ENCODE results near the gene CCDC6. TPM values are rescaled to one million over a fixed set of nuclear protein-coding genes. Genes with fewer than 3 reads are reported as not detected.

CCDC6 gene
- total RNA-seq, 2 experiments from 2014 or later: 21.6 to 22.1 TPM

- POLR2A ChIA-PET: interaction anchor here (0.9 to 1.1 kb wide), 2 partner anchors 13 to 69 kb away, joined by 3 to 6 read pairs; no protein-coding TSS in a partner anchor
- no peak overlapping the region for H3K27ac Mint-ChIP-seq
- Histone ChIP-seq H3K4me1 (ENCODE audit: insufficient read depth, low read length) (no peaks in the 10 kb centered on the region), H3K27me3 (ENCODE audit: control insufficient read depth in 1 of 2, insufficient read depth in 2 of 2, low read length in 2 of 2) (no peaks in the 10 kb centered on the region), H3K4me3 (ENCODE audit: low read length) (no peak overlapping the region), H3K9me3 (ENCODE audit: control insufficient read depth in 1 of 2, insufficient read depth in 1 of 2, low read length in 2 of 2) (no peaks in the 10 kb centered on the region), H3K36me3 (ENCODE audit: insufficient read depth, low read length) (peaks cover 11% of the 10 kb centered on the region), H3K27ac (ENCODE audit: low read depth in 1 of 2, low read length in 2 of 2) (no peak overlapping the region)
- ATAC-seq (ENCODE audit: poor library complexity) (no peak), DNase-seq (no peak)
- H3K4me3 Mint-ChIP-seq: no peak overlapping the region
- CTCF ChIA-PET: no interaction called here
- intact Hi-C loops (cut with DNase I, micrococcal nuclease): no loop called here
- H3K9me3 Mint-ChIP-seq: no peaks in the 10 kb centered on the region
- no peak for TF ChIP-seq CTCF (IDR thresholded peaks at IDR 0.05)
- peaks cover 8% of the 10 kb centered on the region for H3K4me1 Mint-ChIP-seq (ENCODE audit: low read depth)
- no peaks in the 10 kb centered on the region for H3K27me3 Mint-ChIP-seq
- peaks cover 75% of the 10 kb centered on the region for H3K36me3 Mint-ChIP-seq (ENCODE audit: low read depth)
These were observed 62.6 kb downstream of the CCDC6 start for GRCh38 chr10:59843748-59844147.

GRCh38 chr10:59839576-59839975, 66.8 kb downstream of the CCDC6 start:
- Mint-ChIP-seq H3K27ac (no peak overlapping the region), H3K9me3 (no peaks in the 10 kb centered on the region), H3K4me3 (no peak overlapping the region), H3K27me3 (no peaks in the 10 kb centered on the region), H3K36me3 (ENCODE audit: low read depth) (peaks cover 43% of the 10 kb centered on the region), H3K4me1 (ENCODE audit: low read depth) (peaks cover 30% of the 10 kb centered on the region)
- DNase-seq (no peak), ATAC-seq (ENCODE audit: poor library complexity) (no peak)
- no peaks in the 10 kb centered on the region for H3K4me1 ChIP-seq (ENCODE audit: insufficient read depth, low read length)
- POLR2A ChIA-PET: no interaction called here
- H3K4me3 ChIP-seq (ENCODE audit: low read length): no peak overlapping the region
- H3K36me3 ChIP-seq (ENCODE audit: insufficient read depth, low read length): peaks cover 9% of the 10 kb centered on the region
- CTCF ChIA-PET: no interaction called here
- no peaks in the 10 kb centered on the region for H3K27me3 ChIP-seq (ENCODE audit: control insufficient read depth in 1 of 2, insufficient read depth in 2 of 2, low read length in 2 of 2)
- no peak overlapping the region for H3K27ac ChIP-seq (ENCODE audit: low read depth in 1 of 2, low read length in 2 of 2)
- no peaks in the 10 kb centered on the region for H3K9me3 ChIP-seq (ENCODE audit: control insufficient read depth in 1 of 2, insufficient read depth in 1 of 2, low read length in 2 of 2)
- TF ChIP-seq CTCF (IDR thresholded peaks at IDR 0.05): no peak
- intact Hi-C loops (cut with DNase I, micrococcal nuclease): no loop called here

GRCh38 chr10:59838085-59838789, 68.1 kb downstream of the CCDC6 start:
- Histone ChIP-seq H3K4me1 (ENCODE audit: insufficient read depth, low read length) (peaks cover 2% of the 10 kb centered on the region), H3K4me3 (ENCODE audit: low read length) (no peak overlapping the region), H3K9me3 (ENCODE audit: control insufficient read depth in 1 of 2, insufficient read depth in 1 of 2, low read length in 2 of 2) (no peaks in the 10 kb centered on the region), H3K27me3 (ENCODE audit: control insufficient read depth in 1 of 2, insufficient read depth in 2 of 2, low read length in 2 of 2) (no peaks in the 10 kb centered on the region), H3K36me3 (ENCODE audit: insufficient read depth, low read length) (peaks cover 4% of the 10 kb centered on the region), H3K27ac (ENCODE audit: low read depth in 1 of 2, low read length in 2 of 2) (no peak overlapping the region)
- Mint-ChIP-seq H3K36me3 (ENCODE audit: low read depth) (peaks cover 34% of the 10 kb centered on the region), H3K27me3 (no peaks in the 10 kb centered on the region), H3K9me3 (no peaks in the 10 kb centered on the region), H3K4me3 (no peak overlapping the region), H3K4me1 (ENCODE audit: low read depth) (peaks cover 32% of the 10 kb centered on the region), H3K27ac (no peak overlapping the region)
- intact Hi-C loops (cut with DNase I, micrococcal nuclease): no loop called here
- ATAC-seq (ENCODE audit: poor library complexity) (no peak), DNase-seq (no peak)
- ChIA-PET POLR2A (no interaction called here), CTCF (no interaction called here)
- TF ChIP-seq CTCF (IDR thresholded peaks at IDR 0.05): no peak

All from CD4-positive, alpha-beta T cell (primary cell).